GM18951 (cell line): ENCODE measurements around the gene NOS1AP.

Source experiments
- POLR2A ChIP-seq: IDR thresholded peaks from 4 replicates; pipeline ENCODE4 v1.6.1; 2011; ENCODE audit warnings: mild to moderate bottlenecking; ENCODE audit not compliant: insufficient read length, insufficient read depth; ENCODE audit errors: extremely low read depth
- in situ Hi-C: fragments of 300-500 bp; cut with MboI; formaldehyde crosslinking; loops from one replicate; pipeline ENCODE4 v1.12.0; 2022; ENCODE audit warnings: low sequenced_read_pairs, mixed read lengths, inconsistent platforms; ENCODE audit not compliant: unreplicated experiment

Gene NOS1AP

DNA sequence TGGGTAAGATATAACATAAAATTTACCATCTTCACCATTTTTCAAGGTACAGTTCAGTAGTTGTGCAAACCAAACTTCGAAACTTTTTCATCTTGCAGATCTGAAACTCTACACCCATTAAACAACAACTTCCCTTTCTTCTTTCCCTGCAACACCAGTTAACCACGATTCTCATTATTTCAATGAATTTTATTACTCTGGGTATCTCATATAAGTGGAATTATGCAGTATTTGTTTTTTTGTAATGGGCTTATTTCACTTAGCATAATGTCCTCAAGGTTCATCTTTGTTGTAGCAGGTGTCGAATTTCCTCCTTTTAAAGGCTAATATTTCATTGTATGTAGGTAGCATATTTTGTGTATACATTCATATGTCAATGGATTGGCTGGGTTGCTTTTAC, 161.0 kb downstream of the NOS1AP start:
- in situ Hi-C loops, result no loop called here
- no peak for TF ChIP-seq POLR2A

DNA sequence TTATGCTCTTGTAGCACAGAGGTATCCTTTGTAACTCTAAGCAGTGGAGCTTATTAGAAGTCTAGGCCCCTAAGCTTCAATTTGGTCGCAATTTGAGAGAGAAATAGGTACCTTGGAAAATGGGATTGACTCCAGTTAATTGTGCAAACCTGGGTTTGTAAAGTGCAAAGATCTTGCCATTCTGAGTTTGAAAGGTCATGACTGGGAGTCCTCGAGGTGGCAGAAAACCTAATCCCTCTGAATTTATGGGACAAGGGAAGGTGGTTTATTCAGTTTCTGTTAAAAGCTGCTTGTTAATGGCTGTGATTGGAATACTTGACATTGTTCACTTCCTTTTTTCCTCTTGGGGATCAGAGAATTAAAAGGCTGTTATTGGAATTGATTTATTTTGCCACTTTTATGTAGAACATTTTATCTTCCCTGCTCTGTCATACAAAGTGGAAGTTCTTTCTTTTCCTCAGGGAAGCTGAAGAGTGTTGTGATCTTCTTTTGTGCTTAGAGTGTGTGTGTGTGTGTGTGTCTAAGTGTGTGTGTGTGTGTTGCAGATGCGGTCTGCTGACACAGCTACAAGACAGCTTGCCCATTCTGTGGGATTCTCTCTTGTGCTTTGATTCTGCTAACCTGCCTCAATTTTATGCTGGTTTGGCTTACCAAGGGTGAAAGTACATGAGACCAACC, 162.7 kb downstream of the NOS1AP start:
- in situ Hi-C loops, result no loop called here
- no peak for TF ChIP-seq POLR2A

DNA sequence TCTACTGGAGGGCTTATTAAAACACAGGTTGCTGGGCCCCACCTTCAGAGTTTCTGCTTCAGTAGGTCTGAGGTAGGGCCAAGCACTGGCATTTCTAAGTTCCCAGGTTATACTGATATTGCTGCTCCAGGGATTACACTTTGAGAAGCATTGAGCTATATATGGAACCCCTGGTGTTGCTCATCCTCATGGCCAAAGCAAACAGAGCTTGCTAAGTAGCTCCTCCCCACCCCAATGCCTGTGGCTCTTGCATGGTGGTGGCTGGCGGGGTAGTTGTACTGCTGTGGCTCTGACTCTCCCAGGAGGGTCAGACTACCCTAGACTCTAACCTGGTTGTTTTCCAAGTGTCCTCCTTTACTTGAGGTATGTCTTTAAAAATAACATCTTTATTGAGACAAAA, 163.6 kb downstream of the NOS1AP start:
- no peak for TF ChIP-seq POLR2A
- in situ Hi-C loops, result no loop called here

DNA sequence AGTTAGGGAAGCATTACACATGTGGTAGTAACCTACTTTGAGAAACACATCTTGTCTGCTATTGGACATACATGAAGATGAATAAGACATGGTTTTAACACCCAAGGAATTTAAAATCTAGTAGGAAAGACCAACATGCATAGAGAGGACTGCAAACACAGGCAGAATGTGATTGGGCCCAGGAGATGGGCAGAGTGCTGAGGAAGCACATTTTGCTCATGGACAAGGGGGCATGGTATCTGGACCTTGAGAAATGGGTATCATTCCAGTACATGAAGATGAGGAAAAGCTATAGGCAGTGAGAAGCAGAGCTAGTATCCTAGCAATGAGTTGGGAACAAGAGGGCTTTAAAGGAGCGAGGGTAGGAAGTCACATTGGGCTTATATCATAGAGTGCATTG, 164.4 kb downstream of the NOS1AP start:
- no peak for TF ChIP-seq POLR2A
- in situ Hi-C loops, result no loop called here

DNA sequence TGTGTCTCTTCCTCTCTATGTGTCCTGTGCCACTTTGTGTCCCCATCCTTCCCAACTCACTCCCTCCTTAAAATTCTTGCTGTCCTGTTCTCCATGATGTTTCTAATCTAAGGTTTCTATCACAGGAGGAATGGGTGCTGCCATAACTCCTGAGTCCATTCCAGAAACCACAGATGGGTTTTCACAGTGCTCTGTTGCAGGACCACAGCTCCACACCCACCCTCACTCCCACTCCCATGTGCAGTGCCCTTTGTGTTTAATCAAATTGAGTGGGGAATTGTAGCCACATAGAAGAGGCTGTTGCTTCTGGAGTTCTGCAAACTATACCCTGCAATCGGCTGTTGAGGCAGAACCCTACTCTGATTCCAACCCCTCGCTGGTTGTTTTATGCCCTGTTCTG, 165.1 kb downstream of the NOS1AP start:
- TF ChIP-seq POLR2A, result no peak
- in situ Hi-C loops, result no loop called here

DNA sequence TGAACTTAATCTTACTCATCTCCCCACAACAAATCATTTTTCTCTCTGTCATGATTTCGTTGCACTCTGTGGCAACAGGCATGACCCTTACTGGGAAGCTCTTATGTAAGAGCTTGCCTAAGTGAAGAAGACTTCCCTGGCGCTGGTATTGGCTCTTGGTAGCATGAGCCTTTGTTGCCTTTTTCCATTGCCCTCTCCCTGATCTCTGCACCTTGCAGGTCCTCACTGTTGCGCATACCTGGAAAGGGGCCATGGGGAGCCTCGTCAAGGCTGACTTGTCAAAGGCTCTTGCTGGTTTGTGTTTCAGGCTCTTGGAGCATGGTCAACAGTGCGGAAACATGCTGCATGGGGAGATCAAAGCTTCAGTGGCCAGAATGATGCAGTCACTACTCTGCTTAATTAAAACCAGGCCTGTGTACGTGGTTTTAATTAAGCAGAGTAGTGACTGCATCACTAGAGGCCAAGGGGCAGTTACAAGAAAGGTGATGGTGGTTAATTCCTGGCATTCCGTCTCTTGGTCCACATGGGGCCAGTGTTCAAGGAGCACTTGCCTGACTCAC, 165.8 kb downstream of the NOS1AP start:
- in situ Hi-C loops, result no loop called here
- no peak for TF ChIP-seq POLR2A

DNA sequence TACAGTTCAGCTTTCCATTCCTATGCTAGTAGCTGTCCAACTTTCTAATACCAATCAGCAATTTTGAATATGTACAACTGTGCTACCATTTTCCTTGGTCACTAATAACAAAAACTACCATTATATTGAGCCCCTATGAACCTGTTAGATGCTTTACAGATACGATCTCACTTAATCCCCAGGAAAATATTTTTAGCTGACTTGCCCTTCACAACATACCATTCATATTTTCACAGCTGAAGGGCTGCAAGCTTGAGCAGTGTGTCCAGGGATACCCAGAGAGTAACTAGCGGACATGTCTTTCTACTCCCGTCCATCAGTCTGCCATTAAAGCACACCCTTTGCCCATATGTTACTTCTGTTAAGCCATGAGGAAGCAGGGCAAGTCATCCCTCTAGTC, 166.7 kb downstream of the NOS1AP start:
- in situ Hi-C loops, result no loop called here
- no peak for TF ChIP-seq POLR2A

DNA sequence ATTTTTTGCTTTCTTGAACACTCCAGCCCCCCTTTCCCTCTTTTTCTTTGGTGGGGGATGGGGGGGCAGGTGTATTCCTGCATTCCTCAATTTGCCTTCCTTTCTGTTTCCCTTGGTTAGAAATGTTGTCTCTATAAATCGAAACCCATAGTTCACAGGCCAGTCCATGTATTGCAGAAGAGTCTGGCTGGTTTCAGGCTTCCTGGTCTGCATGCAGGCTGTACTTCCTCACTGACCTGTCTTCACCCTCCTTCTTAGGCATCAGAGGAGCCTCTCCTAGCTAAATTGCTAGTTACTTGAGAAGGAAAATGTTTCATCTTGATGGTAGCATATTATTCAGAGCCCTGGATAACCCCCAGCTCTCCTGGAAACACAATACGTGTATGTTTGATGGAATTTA, 167.1 kb downstream of the NOS1AP start:
- TF ChIP-seq POLR2A, result no peak
- in situ Hi-C loops, result no loop called here

DNA sequence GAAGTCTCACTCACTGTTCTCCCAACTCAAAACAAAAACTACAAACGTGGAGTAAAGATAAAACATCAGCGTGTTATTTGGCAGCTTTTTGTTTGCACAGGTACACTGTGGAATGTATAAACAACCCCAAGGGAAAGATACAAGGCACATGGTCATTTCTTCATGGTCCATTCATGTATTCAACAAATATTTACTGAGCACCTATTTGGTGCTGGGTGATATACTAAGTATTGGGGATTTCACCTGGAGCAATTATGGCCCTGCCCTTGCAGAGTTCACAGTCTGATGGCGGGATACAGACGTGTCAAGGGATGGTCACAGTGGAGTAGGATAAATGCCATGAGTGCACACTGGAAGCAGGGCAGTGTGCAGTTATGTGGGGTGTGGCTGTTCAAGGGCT, 171.1 kb downstream of the NOS1AP start:
- in situ Hi-C loops, result no loop called here

DNA sequence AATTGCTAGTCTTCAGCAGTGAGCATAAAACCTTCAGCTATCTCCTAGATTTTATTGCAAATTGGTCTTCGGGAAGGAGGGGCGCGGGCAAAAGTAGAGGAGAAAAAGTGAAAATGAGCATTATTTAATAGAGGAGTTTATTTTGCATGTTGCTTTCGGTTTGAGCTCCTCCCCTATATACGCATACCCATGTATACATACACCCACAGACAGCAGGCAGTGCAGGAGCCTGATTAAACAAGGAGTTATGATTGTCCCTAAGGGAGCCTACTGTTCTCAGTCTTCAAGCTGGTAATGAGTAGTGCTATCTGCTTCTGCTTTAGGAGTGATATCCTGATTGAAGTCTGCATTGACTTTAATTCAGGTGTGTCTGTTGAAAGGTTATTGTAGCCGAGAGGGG, 173.3 kb downstream of the NOS1AP start:
- in situ Hi-C loops, result no loop called here
- no peak for TF ChIP-seq POLR2A

More for the DNA sequence above, 171.1 kb downstream of the NOS1AP start:
- TF ChIP-seq POLR2A, result no peak

DNA sequence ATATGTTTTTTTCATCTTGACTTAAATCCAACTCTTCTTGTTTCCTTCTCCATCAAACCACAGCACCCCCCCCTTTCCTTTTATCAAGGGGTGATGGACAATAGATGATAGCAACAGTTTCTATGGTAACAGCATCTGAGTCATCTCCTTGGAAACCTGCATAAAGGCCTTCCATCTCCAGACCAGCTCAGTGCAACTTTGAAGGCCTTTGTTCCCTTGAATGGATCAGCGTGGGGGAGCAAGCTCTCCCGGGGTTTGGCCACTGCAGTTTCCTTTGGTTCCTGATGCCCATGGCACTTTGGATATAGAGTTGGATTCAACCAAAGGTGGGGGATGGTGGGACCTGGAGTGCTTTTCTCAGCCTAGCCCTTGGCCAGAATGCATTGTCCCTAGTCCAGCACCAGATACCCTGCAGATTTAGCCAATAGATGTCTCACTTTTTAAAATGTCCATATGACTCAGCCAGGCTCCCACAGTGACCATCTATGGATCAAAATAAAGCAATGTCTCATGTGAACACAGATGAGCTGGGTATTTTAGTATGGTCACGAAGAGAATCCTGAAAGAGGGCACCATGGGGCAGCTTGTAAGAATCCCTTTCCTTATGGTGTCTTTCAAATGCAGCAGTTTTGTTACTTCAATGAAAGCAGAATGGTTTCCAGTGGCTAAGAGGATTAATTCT, 179.5 kb downstream of the NOS1AP start:
- in situ Hi-C loops, result no loop called here
- no peak for TF ChIP-seq POLR2A

DNA sequence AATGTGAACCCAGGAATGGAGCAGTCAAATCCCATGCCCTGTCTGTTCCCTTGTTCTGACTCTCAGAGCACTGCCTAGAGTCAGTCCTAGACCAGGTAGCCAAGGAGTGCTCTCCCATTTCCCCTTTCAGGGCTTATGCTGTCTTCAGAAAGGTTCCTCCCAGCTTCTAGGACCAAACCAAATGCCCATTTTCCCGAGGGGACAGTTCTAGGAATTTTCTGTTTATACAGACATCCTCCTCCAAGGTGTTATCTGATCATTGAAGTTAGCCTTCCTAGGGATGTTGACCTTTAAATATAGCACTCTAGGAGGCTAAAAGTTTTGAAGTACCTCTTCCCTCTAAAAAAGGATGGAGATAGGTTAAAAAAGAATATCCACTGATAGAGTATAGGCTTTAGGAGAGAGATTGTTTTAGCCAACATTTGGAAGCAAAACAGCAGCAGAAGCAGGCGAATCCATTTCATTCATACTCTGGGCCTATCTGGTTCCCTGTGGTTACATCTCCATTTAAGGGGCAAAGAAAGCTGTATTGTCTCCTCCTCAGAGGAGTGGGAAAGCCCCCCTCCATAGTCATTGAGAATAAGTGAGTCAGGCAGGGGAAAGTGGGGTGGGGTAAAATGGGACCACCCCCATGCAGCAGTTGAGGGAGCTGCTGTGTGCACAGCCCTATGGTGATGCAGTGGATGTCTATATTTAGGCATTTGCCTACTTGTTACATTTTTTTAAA, 180.7 kb downstream of the NOS1AP start:
- in situ Hi-C loops, result no loop called here

DNA sequence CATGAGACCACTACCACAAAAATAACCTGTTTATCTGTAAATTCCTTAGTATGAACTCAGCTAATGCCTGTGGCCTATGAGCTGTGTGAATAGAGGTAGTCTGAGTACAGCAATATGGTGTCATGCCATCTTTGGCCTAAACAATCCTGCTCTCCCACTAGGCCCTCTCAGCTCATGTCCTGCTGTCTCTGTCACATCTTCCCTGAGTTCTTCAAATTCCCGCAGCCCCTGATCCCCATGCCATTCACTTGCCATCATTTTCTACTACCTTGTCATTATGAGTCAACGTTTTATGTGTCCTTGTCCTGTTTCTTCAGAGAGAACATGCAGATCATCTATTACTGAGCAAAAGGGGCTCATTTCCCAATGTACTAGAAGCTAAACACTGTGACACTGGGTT, 181.6 kb downstream of the NOS1AP start:
- TF ChIP-seq POLR2A, result no peak
- in situ Hi-C loops, result no loop called here

More for the DNA sequence above, 180.7 kb downstream of the NOS1AP start:
- no peak for TF ChIP-seq POLR2A
